GM21576 (cell line): Measurements from ENCODE around the gene PIP4K2A.
"Not testable (repeated sequence)": the region's sequence is repeated elsewhere in the genome, so short reads cannot be mapped to it uniquely, and the experiment has no call there.

Experiments used
- ATAC-seq: cut with Tn5 transposase; IDR thresholded peaks from one replicate; pipeline ENCODE4 v1.9.1; 2021; ENCODE audit warnings: mild to moderate bottlenecking, moderate library complexity; ENCODE audit not compliant: unreplicated experiment

Gene PIP4K2A

GRCh38 chr10:22720667-22721066, 6.3 kb upstream of the PIP4K2A start:
- ATAC-seq, result no peak

- ATAC-seq, result no peak
Measured at GRCh38 chr10:22719406-22720042, 5.1 kb upstream of the PIP4K2A start.

- ATAC-seq, result not testable (repeated sequence)
Measured at GRCh38 chr10:22718659-22719058, 4.3 kb upstream of the PIP4K2A start.

GRCh38 chr10:22717728-22718127, 3.4 kb upstream of the PIP4K2A start:
- ATAC-seq, result no peak

- ATAC-seq, result no peak
Measured at GRCh38 chr10:22716943-22717342, 2.6 kb upstream of the PIP4K2A start.

GRCh38 chr10:22715290-22715625, 880 bp upstream of the PIP4K2A start:
- no peak for ATAC-seq

GRCh38 chr10:22713853-22714478, 412 bp downstream of the PIP4K2A start:
- peak; percentile 20 for ATAC-seq

GRCh38 chr10:22712956-22713852, 1.2 kb downstream of the PIP4K2A start:
- peak; percentile 25 for ATAC-seq

- no peak for ATAC-seq
Measured at GRCh38 chr10:22712211-22712955, 2.0 kb downstream of the PIP4K2A start.

- ATAC-seq, result no peak
Measured at GRCh38 chr10:22711373-22711772, 3.0 kb downstream of the PIP4K2A start.

GRCh38 chr10:22710139-22710745, 4.1 kb downstream of the PIP4K2A start:
- ATAC-seq, result peak; percentile 28

- no peak for ATAC-seq
Measured at GRCh38 chr10:22708772-22709171, 5.6 kb downstream of the PIP4K2A start.

GRCh38 chr10:22705527-22705926, 8.9 kb downstream of the PIP4K2A start:
- ATAC-seq, result no peak

- peak; percentile 23 for ATAC-seq
Measured at GRCh38 chr10:22704942-22705341, 9.4 kb downstream of the PIP4K2A start.

GRCh38 chr10:22704471-22704911, 9.9 kb downstream of the PIP4K2A start:
- peak; percentile 34 for ATAC-seq

GRCh38 chr10:22702348-22702747, 12.0 kb downstream of the PIP4K2A start:
- ATAC-seq, result no peak

GRCh38 chr10:22701132-22701826, 13.1 kb downstream of the PIP4K2A start:
- ATAC-seq, result no peak

- ATAC-seq, result peak; percentile 48
Measured at GRCh38 chr10:22700489-22700888, 13.9 kb downstream of the PIP4K2A start.

GRCh38 chr10:22699976-22700375, 14.4 kb downstream of the PIP4K2A start:
- no peak for ATAC-seq

GRCh38 chr10:22698941-22699440, 15.4 kb downstream of the PIP4K2A start:
- ATAC-seq, result no peak
